Fibroblast of mammary gland (primary cell): ENCODE results near the gene KDM4B.

Experiments
- DNase-seq: peaks from one replicate; pipeline ENCODE4 v3.0.0-alpha.2; 2010; ENCODE audit warnings: low read depth
- H3K4me3 ChIP-seq: 2 replicates; pipeline ENCODE4 v1.5.1; 2011; ENCODE audit warnings: low read depth, mild to moderate bottlenecking, low read length, moderate library complexity; ENCODE audit not compliant: control insufficient read depth
- TF ChIP-seq, protein P1 (sequence below): conservative IDR thresholded peaks from 2 replicates; pipeline ENCODE4 v1.5.1; 2011; ENCODE audit warnings: low read depth, low read length, inconsistent platforms; ENCODE audit not compliant: control insufficient read depth, insufficient read depth

KDM4B gene

DNA sequence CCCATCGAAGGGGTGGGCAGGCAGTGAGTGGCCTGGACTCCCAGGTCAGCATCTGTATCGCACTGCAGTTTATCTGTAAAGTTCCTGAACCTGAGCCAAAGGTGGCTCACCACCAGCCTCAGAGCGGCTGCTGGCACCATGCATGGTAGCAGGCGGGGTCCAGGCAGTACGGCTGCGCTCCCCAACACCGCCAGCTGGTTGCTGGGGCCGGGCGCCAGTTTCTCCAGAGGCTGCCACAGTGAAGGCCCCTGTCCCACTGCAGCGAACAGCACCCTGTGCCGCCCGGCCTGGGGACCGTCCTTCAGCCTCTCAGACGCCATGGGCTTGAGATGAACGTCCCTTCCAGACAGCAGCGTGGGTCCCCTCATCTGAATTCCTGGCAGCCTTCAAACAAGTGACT lies 109.8 kb downstream of the KDM4B start:
- TF ChIP-seq, protein P1, sequence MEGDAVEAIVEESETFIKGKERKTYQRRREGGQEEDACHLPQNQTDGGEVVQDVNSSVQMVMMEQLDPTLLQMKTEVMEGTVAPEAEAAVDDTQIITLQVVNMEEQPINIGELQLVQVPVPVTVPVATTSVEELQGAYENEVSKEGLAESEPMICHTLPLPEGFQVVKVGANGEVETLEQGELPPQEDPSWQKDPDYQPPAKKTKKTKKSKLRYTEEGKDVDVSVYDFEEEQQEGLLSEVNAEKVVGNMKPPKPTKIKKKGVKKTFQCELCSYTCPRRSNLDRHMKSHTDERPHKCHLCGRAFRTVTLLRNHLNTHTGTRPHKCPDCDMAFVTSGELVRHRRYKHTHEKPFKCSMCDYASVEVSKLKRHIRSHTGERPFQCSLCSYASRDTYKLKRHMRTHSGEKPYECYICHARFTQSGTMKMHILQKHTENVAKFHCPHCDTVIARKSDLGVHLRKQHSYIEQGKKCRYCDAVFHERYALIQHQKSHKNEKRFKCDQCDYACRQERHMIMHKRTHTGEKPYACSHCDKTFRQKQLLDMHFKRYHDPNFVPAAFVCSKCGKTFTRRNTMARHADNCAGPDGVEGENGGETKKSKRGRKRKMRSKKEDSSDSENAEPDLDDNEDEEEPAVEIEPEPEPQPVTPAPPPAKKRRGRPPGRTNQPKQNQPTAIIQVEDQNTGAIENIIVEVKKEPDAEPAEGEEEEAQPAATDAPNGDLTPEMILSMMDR = no peak
- H3K4me3 ChIP-seq = no peak overlapping the region
- DNase-seq = no peak

DNA sequence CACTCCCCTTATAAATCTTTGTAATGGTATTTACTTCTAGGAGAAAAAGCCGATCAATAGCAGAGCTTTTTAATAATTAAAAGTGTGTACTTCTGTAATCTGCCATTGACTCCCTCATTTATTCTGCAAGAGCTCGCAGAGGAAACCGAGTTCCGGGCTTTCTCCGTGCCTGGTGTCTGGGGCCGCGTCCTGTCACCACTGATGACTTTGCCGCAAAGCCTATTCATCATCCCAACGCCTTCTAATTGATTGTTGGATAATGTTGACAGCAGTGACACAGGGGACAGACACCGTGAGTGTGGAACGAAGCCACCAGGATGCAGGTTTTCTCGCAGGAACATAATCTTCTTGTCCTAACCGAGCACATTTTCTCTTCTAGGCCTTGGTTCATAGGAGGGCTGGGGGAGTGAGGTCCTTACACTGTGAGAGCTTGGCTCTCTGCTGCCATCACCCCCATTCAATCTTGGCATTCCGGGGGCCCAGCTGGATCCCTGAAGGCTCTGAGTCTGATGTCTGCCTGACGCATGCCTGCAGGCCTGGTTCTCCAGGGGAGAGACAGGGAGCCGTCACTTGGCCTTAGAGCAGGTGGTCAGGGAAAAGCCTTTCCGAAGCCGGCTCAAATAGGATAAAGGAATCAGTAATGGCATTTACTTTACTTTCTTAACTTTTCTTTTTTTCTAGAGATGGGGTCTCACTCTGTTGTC lies 110.3 kb downstream of the KDM4B start:
- no peak for DNase-seq
- H3K4me3 ChIP-seq = no peak overlapping the region
- TF ChIP-seq, protein P1 = no peak

DNA sequence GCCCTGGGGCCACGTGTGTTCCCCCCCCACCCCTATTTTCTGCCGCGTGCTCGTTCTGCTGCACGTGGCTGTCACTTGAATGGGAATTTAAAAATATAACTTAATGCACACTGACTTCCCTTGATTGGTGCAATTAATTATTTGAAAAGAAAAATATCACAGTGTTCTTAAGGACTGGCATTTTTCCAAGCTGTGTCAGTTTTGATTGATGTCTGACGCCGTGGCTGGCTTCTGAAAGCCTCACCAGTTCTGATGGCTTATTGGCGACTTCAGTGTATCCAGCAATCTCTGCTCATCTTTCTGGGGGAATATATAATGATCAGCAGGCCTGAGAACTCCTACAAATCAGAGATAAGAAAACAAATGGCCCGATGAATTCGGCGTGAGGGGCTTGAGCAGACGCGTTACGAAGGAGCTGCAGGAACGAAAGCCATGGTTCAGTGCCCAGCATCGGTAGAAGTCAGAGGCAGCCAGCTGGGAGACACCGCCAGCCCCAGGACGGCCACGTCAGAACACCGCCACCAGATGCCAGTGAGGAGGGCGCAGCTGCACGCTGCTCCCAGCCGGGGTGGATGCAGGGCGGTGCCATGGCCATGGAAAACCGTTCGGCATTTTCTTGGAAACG lies 111.2 kb downstream of the KDM4B start:
- TF ChIP-seq, protein P1 = no peak
- no peak overlapping the region for H3K4me3 ChIP-seq
- DNase-seq = no peak

DNA sequence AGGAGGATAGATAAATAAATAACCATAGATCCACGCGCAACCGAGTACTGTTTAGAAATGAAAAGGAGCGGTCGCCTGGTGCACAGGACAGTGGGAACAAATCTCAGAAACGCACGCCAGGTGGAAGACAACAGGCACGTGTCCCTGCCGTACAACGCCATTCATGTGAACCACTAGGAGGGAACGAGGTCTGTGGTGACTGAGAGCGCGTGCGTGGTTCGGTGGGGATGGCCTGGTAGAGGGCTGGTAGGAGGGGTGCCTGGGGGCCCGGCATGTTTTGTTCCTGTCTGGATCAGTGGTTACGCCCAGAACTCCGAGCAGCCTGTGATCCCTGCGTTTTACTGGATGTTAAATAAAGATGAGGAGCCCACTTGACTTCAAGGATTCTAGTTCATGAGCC lies 111.9 kb downstream of the KDM4B start:
- TF ChIP-seq, protein P1 = no peak
- no peak for DNase-seq

DNA sequence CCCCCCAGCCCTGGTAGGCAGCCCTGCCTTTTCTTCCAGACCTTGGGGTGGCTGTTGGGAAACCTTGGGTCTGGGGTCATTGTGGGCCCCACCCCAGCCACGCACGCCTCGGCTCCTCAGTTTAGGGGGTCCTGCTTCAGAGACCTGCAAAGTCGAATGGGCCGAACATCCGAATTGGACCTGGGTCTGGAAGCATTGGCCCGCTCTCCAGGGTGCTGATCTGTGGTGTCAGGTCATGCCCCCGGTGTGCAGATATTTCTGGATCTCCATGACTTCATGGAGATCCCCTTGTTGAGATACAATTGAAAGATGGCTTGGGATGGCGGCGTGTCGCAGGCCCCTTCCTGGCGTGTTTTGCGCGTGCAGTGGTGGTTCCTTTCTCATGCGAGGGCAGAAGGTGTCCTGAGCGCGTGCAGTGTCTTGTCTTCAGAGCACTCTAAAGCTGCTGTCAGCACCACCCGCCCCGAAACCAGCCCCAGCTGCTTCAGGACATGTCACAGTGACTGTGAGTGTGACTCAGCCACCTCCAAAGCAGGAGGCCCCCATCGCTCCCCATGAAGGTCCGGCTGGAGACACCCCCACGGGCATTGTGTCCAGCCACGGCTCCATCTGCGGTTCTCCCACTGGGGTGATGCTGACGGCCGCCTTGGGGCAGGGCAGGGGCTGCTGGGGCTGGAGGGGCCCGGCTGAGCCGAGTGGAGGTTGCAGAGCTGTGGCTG lies 112.7 kb downstream of the KDM4B start:
- TF ChIP-seq, protein P1 = no peak
- H3K4me3 ChIP-seq = no peak overlapping the region
- DNase-seq = no peak

More for the DNA sequence above, 111.9 kb downstream of the KDM4B start:
- H3K4me3 ChIP-seq = no peak overlapping the region

DNA sequence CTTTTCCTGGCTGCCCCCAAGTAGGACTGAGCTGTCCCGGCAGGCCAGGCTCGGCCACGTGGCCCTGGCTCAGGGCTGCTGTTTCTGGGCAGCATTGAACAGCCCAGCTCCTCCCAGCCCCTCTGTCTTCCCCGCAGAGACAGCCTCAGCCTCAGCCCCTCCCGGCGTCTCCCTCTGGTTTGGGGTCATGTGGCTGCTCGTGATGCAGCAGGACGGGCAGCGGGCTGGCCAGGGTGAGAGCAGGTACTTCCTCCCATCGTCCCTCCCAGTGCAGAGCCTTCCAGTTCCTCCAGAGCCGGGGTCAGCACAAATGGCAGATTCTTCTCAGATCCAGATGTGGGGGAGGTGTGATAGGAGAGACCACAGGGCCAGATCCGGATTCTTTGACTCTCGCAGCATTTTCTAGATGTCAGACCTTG lies 114.6 kb downstream of the KDM4B start:
- DNase-seq = peak; percentile 49
- TF ChIP-seq, protein P1 = no peak
- H3K4me3 ChIP-seq = no peak overlapping the region
